Gastrocnemius medialis (tissue), 4 donors: ENCODE data around the gene ABCB8. TPM values are rescaled to one million over a fixed set of nuclear protein-coding genes. Genes with fewer than 3 reads are reported as not detected.

Experiments
- ATAC-seq, 2 donors: fragments of 150-250 bp; one replicate each; pipeline ENCODE4 v1.9.1; 2016
- DNase-seq, 2 donors: peaks; one replicate each; pipeline ENCODE4 v3.0.0-alpha.2; 2019
- H3K27ac ChIP-seq, 4 donors: fragments of 200-600 bp; sonication (generic); 1 replicate in 1 of 4; 2 replicates in 3 of 4; pipeline ENCODE4 v1.5.1; 2016 to 2018; ENCODE audit warnings: mild to moderate bottlenecking in 2 of 4, moderate library complexity in 1 of 4
- H3K27me3 ChIP-seq, 3 donors: fragments of 200-600 bp; sonication (generic) in 2 of 3; 1 replicate in 1 of 3; 2 replicates in 2 of 3; pipeline versions ENCODE4 v1.5.1 to v1.6.0; 2016 to 2019; ENCODE audit warnings: mild to moderate bottlenecking in 1 of 3, moderate library complexity in 1 of 3
- H3K36me3 ChIP-seq, 2 donors: fragments of 200-600 bp; sonication (generic) in 1 of 2; one replicate each; pipeline ENCODE4 v1.5.1; 2017 to 2018
- H3K4me1 ChIP-seq, 2 donors: fragments of 200-600 bp; sonication (generic) in 1 of 2; one replicate each; pipeline ENCODE4 v1.5.1; 2016 to 2017; ENCODE audit warnings: mild to moderate bottlenecking in 2 of 2
- H3K4me3 ChIP-seq, 4 donors: fragments of 200-600 bp; sonication (generic) in 3 of 4; 1 replicate in 1 of 4; 2 replicates in 3 of 4; pipeline ENCODE4 v1.5.1; 2016 to 2019; ENCODE audit warnings: mild to moderate bottlenecking in 2 of 4
- H3K9me3 ChIP-seq, 3 donors: fragments of 200-600 bp; sonication (generic) in 2 of 3; 1 replicate in 1 of 3; 2 replicates in 2 of 3; pipeline ENCODE4 v1.5.1; 2016 to 2019
- POLR2A ChIP-seq, 2 donors: fragments of 450-650 bp; IDR thresholded peaks; one replicate each; pipeline ENCODE4 v1.6.1; 2017; ENCODE audit warnings: antibody characterized with exemption in 2 of 2, mild to moderate bottlenecking in 2 of 2, moderate library complexity in 2 of 2
- in situ Hi-C, 4 donors: fragments of 200-750 bp; cut with MboI; loops; one replicate each; pipeline versions ENCODE4 v1.15.0 to v1.8.0; 2017; ENCODE audit warnings: low sequenced_read_pairs in 4 of 4
- intact Hi-C: fragments of 100-400 bp; cut with DNase I; formaldehyde crosslinking; loops from one replicate; pipeline ENCODE4 v1.15.1; 2023; ENCODE audit warnings: low total_unique reads
- total RNA-seq, 4 donors: library from RNA; depleted of rRNA; stranded (reverse); fragments of >200 nt; gene quantifications; one replicate each; pipeline versions ENCODE4 v1.1.0 to v1.2.3, GENCODE V29; 2016
- TF ChIP-seq, protein P1 (sequence below), 5 experiments: fragments of 450-650 bp in 3 of 5; fragments of 200-600 bp in 2 of 5; sonication (generic) in 2 of 5; IDR thresholded peaks in 4 of 5; conservative IDR thresholded peaks in 1 of 5; 1 replicate in 4 of 5; 2 replicates in 1 of 5; pipeline ENCODE4 v1.5.1; 2016 to 2019; ENCODE audit warnings: antibody characterized with exemption in 5 of 5, mild to moderate bottlenecking in 3 of 5, moderate library complexity in 3 of 5

Gene ABCB8
- total RNA-seq, 4 donors from 2014 or later: 10.4 to 25.7 (median 16.2) TPM

DNA sequence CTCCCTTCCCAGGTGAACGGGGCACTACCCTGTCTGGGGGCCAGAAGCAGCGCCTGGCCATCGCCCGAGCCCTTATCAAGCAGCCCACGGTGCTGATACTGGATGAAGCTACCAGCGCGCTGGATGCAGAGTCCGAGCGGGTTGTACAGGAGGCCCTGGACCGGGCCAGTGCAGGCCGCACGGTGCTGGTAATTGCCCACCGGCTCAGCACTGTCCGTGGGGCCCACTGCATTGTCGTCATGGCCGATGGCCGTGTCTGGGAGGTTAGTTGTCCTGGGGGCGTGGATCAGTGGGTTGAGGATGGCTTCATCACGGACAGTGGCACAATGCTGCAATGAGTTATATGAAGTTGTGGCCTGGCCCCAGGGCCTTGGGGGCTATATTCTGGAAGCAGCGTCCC, 15.7 kb downstream of the ABCB8 start:
- no peak for ATAC-seq
- intact Hi-C loops: no loop called here
- H3K4me3 ChIP-seq: no peak overlapping the region
- peaks cover 2 to 3% of the 10 kb centered on the region in 2 donors for H3K4me1 ChIP-seq
- in situ Hi-C loops: loop anchor here in 1 of 4 donors (10.0 kb wide), 1 partner anchor 61 kb away; no protein-coding TSS in a partner anchor
- DNase-seq: no peak
- no peaks in the 10 kb centered on the region for H3K9me3 ChIP-seq
- no peak for TF ChIP-seq POLR2A (IDR thresholded peaks at IDR 0.05)
- TF ChIP-seq, protein P1, sequence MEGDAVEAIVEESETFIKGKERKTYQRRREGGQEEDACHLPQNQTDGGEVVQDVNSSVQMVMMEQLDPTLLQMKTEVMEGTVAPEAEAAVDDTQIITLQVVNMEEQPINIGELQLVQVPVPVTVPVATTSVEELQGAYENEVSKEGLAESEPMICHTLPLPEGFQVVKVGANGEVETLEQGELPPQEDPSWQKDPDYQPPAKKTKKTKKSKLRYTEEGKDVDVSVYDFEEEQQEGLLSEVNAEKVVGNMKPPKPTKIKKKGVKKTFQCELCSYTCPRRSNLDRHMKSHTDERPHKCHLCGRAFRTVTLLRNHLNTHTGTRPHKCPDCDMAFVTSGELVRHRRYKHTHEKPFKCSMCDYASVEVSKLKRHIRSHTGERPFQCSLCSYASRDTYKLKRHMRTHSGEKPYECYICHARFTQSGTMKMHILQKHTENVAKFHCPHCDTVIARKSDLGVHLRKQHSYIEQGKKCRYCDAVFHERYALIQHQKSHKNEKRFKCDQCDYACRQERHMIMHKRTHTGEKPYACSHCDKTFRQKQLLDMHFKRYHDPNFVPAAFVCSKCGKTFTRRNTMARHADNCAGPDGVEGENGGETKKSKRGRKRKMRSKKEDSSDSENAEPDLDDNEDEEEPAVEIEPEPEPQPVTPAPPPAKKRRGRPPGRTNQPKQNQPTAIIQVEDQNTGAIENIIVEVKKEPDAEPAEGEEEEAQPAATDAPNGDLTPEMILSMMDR (IDR thresholded peaks at IDR 0.05 in 4 of 5, conservative IDR thresholded peaks at IDR 0.05 in 1 of 5): no peak
- no peak overlapping the region for H3K27ac ChIP-seq
- H3K27me3 ChIP-seq: no peaks in the 10 kb centered on the region
- peaks cover 0 to 24% of the 10 kb centered on the region in 2 donors for H3K36me3 ChIP-seq

DNA sequence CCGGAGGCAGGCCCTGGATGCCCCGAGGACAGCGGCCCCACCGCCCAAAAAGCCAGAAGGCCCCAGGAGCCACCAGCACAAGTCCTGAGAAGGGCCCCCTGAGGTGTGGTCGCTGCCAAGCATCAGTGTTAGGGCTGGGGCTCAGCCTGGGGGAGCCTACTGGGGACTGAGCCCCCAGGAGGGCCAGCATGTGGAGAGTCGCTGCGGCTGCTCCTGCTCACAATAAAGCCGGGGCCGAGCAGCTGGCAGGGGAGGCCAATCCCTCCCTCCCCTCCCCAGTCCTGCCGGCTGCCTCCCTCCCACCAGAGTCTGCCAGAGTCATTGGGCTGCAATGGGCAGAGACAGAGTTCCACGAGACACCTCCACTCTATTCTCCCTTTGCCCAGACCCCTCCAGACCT, 17.0 kb downstream of the ABCB8 start:
- Histone ChIP-seq H3K27ac (no peak overlapping the region), H3K4me3 (no peak overlapping the region), H3K27me3 (peaks cover 0 to 3% (median 0%) of the 10 kb centered on the region in 3 donors), H3K4me1 (no peaks in the 10 kb centered on the region), H3K36me3 (peaks cover 0 to 24% of the 10 kb centered on the region in 2 donors), H3K9me3 (no peaks in the 10 kb centered on the region)
- ATAC-seq (no peak), DNase-seq (no peak)
- in situ Hi-C loops: loop anchor here in 1 of 4 donors (10.0 kb wide), 1 partner anchor 60 kb away; no protein-coding TSS in a partner anchor
- TF ChIP-seq POLR2A (IDR thresholded peaks at IDR 0.05): no peak
- TF ChIP-seq, protein P1 (IDR thresholded peaks at IDR 0.05 in 4 of 5, conservative IDR thresholded peaks at IDR 0.05 in 1 of 5): no peak
- intact Hi-C loops: no loop called here

DNA sequence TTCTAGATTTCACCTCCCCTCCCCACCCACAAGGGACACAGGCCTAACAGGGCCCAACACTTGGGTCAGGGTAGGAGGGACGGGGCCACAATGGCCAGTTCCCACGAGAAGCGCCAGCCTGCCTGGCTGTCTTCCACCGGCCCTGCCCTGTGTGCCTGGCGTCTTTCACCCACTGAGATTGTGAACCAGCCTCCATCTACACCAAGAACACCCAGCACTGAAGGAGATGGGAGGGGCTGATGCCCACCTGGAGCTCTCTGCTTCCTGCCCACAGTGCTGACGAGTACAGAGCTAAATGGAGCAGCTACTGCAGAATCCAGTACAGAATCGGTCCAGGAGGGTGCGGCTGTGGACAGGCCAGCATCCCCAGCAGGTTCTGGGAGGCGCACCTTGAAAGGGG, 17.7 kb downstream of the ABCB8 start:
- Histone ChIP-seq H3K4me1 (peaks cover 0 to 3% of the 10 kb centered on the region in 2 donors), H3K4me3 (no peak overlapping the region), H3K36me3 (peaks cover 0 to 24% of the 10 kb centered on the region in 2 donors), H3K27ac (no peak overlapping the region), H3K27me3 (peaks cover 0 to 8% (median 0%) of the 10 kb centered on the region in 3 donors), H3K9me3 (no peaks in the 10 kb centered on the region)
- DNase-seq (no peak), ATAC-seq (no peak)
- intact Hi-C loops: no loop called here
- TF ChIP-seq, protein P1 (IDR thresholded peaks at IDR 0.05 in 4 of 5, conservative IDR thresholded peaks at IDR 0.05 in 1 of 5): no peak
- no peak for TF ChIP-seq POLR2A (IDR thresholded peaks at IDR 0.05)
- in situ Hi-C loops: loop anchor here in 1 of 4 donors (10.0 kb wide), 1 partner anchor 59 kb away; no protein-coding TSS in a partner anchor

DNA sequence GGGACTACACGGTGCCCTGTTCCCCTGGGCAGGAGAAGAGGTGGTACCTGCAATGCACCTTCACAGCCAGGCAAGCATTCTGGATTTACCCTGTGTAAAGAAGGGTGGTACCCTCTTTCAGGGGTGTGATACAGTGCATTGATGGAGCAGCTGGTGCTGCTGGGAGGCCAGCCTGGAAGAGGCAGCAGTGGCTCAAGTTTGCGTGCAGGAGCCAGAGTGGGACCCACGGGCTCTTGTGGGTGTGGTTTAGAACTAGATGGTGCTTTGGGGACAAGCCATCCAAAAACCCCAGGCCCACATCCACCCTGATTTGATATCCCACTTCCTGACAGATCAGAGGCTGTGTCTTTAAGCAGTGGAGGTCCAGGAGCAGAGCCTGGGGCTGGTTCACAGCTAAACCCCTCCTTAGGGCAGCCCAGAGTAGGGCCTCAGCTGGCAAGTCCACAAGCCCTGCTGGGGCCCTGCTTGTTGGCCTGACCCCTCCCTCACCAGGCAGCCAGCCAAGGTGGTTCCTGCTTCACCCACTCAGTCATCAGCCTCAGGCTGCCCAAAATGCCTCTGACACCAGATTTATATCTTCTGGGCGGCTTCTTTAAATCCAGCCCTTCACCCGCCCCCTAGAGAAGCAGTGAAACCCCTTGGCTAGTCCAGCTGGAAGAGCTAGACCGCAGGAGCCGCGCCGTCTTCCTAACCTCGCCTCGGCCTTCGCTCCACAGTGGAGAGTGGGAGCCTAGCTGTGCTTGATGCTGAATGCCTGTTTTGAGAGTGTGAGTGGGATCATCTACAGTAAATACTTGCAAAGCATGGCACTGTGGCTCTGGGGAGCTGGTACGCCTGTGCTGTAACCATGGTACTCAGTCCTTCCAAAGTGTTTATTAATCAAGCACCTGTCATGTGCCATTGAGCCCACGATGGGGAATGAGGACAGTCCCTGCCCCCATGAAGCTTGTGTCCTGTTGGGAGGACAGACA, 18.6 kb downstream of the ABCB8 start:
- peaks cover 0 to 23% of the 10 kb centered on the region in 2 donors for H3K36me3 ChIP-seq
- no peak overlapping the region for H3K27ac ChIP-seq
- H3K4me1 ChIP-seq: peaks cover 0 to 6% of the 10 kb centered on the region in 2 donors
- no peak for TF ChIP-seq POLR2A (IDR thresholded peaks at IDR 0.05)
- TF ChIP-seq, protein P1 (IDR thresholded peaks at IDR 0.05 in 4 of 5, conservative IDR thresholded peaks at IDR 0.05 in 1 of 5): no peak
- in situ Hi-C loops (loop anchor here in 1 of 4 donors (10.0 kb wide), 1 partner anchor 58 kb away; no protein-coding TSS in a partner anchor), intact Hi-C loops (no loop called here)
- no peak for DNase-seq
- no peak for ATAC-seq
- peaks cover 0 to 8% (median 0%) of the 10 kb centered on the region in 3 donors for H3K27me3 ChIP-seq
- no peaks in the 10 kb centered on the region for H3K9me3 ChIP-seq
- H3K4me3 ChIP-seq: no peak overlapping the region
